Measurements from ENCODE around the gene TBX18.
A peak's percentile ranks its signal among the peaks of the same experiment; 100 is the strongest.

TBX18 gene

GRCh38 chr6:84675651-84676050 lies 88.7 kb downstream of the TBX18 start:
- DNase-seq (ENCODE audit: low spot score) (no peak), FAIRE-seq (no peak)

DNA sequence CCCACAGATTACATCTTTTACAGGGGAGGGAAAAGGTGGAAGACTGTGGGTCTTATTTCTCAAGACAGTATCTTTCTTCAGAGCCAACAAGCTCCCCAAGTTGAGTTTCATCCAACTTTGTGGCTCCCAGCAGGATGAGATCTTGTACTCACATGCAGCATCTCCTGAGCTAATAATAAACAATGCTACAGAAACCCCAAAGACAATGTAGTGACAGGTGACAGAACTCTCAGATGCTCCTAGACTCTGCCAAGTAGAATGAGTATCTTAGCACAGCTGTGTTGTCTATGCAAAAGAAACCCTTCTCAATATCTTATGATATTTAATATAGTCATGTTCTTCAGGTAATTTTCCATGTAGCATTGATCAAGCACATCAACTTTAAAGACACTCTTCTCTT lies 90.0 kb downstream of the TBX18 start:
- DNase-seq (ENCODE audit: low spot score) (no peak), FAIRE-seq (no peak)

DNA sequence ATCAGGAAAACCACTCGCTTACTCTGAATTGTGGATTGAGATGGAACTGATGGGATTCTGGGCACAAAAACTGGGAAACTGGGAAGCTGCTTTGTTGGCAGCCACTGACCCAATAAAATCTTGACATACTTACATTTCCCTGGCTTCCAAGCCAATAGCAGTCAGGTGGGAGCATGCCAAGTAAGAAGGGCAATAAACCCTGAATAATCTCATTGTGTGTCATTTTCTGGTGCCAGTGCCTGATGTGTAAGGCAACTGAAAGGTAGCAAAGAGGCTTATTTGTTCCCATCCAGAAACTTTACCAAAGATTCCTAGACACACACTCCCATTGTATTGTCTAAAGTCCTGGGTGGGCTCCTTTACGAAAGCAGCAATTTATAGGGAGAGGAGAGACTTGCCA lies 93.2 kb downstream of the TBX18 start:
- no peak for FAIRE-seq
- DNase-seq (ENCODE audit: low spot score), result no peak

GRCh38 chr6:84669945-84670344 lies 94.5 kb downstream of the TBX18 start:
- FAIRE-seq, result no peak
- no peak for DNase-seq (ENCODE audit: low spot score)

- FAIRE-seq, result no peak
- DNase-seq (ENCODE audit: low spot score), result no peak
Observed at GRCh38 chr6:84667252-84668213, 96.9 kb downstream of the TBX18 start.

- DNase-seq (ENCODE audit: low spot score) (no peak), FAIRE-seq (no peak)
Observed at GRCh38 chr6:84665401-84665800, 99.0 kb downstream of the TBX18 start.

GRCh38 chr6:84663866-84664265 lies 100.5 kb downstream of the TBX18 start:
- FAIRE-seq (no peak), DNase-seq (ENCODE audit: low spot score) (no peak)

DNA sequence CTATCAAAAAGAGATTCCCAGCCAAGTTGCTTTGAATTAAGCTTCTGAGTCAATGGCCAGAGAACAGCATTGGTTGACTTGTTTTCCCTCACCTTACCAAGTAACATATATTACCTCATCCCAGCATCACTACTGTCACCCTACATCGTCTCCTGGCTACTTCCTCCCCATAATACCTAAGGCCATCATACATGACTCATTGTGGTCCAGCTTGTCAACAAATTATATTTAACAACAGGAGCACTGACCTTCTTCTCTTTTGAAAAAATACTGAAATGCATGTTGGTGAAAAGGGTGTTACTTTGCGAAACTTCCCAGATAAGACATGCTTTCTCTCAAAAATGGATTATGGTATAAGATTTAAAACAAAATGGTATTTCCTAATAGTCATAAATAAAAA lies 106.9 kb downstream of the TBX18 start:
- no peak for FAIRE-seq
- DNase-seq (ENCODE audit: low spot score), result no peak

DNA sequence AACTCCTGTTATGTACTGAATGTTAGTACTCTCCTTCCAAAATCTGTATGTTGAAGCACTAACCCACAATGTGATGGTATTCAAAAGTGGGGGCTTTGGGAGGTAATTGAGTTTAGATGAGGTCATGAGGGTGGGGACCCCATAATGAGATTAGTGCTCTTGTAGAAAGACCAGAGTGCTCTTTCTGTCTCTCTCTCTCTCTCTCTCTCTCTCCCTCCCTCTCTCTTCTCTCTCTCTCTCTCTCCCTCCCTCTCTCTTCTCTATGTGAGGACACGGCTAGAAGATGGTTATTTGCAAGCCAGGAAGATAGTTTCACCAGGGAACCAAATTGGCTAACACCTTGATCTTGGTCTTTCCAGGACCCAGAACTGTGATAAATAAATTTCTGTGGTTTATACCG lies 107.4 kb downstream of the TBX18 start:
- FAIRE-seq, result no peak
- DNase-seq (ENCODE audit: low spot score), result no peak

- DNase-seq (ENCODE audit: low spot score) (no peak), FAIRE-seq (no peak)
Observed at GRCh38 chr6:84653027-84653551, 111.3 kb downstream of the TBX18 start.

DNA sequence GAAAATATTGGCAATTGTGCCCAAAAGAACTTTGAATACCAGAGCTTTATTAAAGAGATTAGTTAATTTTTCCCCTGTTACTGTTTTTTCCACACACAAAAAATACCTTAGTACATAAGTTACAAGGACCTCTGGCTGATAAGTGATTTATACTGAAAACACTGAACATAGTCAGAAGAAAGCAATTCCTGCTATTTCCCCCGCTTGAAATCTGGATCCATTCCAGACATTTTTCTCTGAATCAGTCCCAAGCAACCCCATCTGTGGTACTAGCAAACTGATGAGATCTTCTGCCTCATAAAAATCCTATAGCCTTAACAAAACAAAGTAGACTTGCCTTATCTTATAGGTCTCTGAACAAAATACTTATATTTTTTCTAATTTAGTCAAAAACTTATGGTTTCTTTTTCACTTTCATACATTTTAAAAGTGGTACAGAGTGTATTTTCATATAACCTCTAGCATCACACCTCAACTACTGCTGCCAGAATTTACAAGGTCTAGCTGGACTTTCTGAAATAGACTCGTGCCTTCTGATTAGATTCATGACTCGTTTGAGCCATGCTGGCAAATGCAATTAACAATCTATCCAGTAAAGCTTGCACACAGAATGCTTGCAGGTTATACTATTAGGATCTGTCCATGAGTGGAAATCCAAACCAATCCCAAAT lies 111.9 kb downstream of the TBX18 start:
- DNase-seq (ENCODE audit: low spot score) (peak; percentile 37), FAIRE-seq (no peak)

DNA sequence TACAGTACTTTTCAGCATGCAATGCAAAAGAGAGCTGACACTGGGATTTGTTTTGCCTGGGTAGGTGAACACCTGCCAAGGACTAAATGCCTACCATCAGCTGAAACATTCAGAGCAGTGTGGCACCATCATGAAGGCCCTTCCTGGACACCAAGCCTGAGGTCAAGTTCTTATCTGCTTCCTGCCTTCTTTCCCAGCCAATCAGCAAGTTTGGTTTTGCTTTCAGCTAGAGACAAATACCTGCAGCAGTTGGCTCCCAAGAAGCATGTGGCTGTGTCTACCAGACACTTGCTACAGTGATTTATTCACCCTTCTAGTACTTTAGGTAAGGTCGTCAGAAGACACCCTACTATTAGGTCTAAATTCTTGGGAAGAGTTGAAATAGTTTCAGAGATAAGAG lies 112.8 kb downstream of the TBX18 start:
- FAIRE-seq (no peak), DNase-seq (ENCODE audit: low spot score) (no peak)

GRCh38 chr6:84648444-84648843 lies 116.0 kb downstream of the TBX18 start:
- FAIRE-seq (no peak), DNase-seq (ENCODE audit: low spot score) (no peak)

DNA sequence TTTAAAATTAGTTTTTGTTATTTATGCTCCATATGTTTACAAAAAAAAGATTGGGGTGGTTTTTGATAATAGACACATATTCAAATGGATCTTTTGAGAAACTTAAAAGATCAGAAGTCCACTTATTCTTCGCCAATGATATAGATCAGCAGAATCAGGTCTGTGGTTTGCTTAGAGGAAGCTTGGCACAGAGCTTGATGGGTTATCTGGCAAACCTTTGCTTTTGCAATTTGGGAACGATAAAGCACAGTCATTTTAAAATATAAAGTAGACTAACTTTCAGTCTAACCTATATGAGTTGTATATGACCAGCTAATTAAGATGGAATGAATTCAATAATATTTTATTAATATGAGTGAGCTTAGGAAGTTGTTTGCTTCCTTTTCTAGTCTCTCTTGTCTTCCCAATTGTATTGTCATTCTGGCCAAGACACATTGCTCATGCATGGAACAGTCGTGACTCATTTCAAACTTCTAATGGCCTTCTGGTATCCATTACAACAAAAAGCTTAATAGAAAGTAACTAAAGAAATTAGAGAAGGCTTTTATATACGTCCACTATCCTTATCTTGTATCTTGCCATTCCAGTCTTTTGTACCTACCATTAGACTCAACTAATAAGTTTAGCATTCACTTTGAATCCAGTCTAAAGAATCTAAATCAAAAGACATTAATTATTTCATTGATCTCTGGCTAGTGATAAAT lies 118.7 kb downstream of the TBX18 start:
- no peak for FAIRE-seq
- peak; percentile 7 for DNase-seq (ENCODE audit: low spot score)

DNA sequence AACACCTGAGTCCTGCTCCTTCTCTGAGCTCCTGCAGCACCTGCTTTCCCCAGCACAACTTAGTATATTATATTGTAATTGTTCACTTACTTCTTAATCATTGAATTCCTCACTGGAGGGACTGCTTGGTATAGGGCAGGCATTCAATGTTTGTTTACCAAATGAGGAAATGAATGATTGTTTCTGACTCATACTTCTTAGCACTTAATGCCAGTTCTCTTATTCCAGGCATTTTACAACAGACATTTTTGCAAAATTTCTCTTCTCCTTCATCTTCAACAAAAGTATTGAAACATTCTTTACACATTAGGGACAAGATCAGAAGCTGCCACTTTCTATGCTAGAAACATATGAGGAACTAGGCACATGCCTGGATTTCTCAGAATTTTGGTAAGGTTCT lies 119.4 kb downstream of the TBX18 start:
- FAIRE-seq (no peak), DNase-seq (ENCODE audit: low spot score) (peak; percentile 23)

GRCh38 chr6:84643778-84644177 lies 120.6 kb downstream of the TBX18 start:
- DNase-seq (ENCODE audit: low spot score), result no peak
- no peak for FAIRE-seq

DNA sequence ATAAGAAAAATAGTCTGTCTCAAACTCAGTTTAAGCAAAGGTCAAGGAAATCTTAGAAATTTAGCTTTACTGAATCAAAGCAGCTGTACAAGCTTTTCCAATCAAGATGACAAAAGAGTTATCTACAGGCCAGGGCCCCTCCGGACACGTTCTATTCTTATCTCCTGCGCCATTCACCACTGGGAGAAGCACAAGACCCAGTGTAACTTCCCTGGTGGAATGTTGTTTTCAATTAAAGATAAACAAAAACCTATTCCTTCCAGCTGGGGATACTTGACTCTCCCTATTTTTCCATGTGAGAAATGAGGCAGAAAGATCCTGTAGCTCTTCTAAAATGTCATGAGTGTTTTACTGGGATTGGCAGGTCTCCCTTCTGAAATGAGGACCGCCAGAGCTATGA lies 123.3 kb downstream of the TBX18 start:
- no peak for DNase-seq (ENCODE audit: low spot score)
- FAIRE-seq, result no peak

DNA sequence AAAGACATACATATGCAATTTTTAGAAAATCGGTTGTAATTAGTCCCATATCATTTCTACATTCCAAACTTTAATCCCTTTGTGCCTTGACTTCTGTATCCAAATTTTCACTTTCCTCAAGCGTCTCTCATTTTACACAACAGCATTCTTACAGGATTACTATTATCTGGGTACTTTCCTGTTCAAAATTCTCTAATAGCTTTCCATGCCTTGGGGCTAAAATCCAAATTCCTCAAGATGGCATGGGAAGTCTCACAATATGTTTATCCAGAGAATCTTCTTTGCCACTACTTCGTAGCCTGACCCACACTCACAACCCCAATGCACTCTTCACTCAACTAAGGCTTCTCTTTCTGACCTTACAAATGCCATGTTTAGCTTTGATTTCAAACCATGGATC lies 125.0 kb downstream of the TBX18 start:
- no peak for FAIRE-seq
- DNase-seq (ENCODE audit: low spot score), result no peak

- DNase-seq (ENCODE audit: low spot score) (no peak), FAIRE-seq (no peak)
Observed at GRCh38 chr6:84638286-84638685, 126.1 kb downstream of the TBX18 start.

Data from urothelium cell line (cell line).